Osteocyte (in vitro differentiated cells): ENCODE results near the gene MBP. TPM values are rescaled to one million over a fixed set of nuclear protein-coding genes. Genes with fewer than 3 reads are reported as not detected.

Experiments used
- DNase-seq: peaks from one replicate; pipeline ENCODE4 v3.0.0; 2021; ENCODE audit warnings: mixed read lengths; ENCODE audit not compliant: unreplicated experiment; ENCODE audit errors: extremely low spot score
- H3K27ac Mint-ChIP-seq: one replicate; pipeline ENCODE4 v1.8.0; 2021; ENCODE audit warnings: mild to moderate bottlenecking, mixed read lengths; ENCODE audit not compliant: unreplicated experiment
- H3K27me3 Mint-ChIP-seq: one replicate; pipeline ENCODE4 v1.8.0; 2021; ENCODE audit warnings: mixed read lengths; ENCODE audit not compliant: unreplicated experiment
- H3K36me3 Mint-ChIP-seq: one replicate; pipeline ENCODE4 v1.8.0; 2021; ENCODE audit warnings: mixed read lengths; ENCODE audit not compliant: unreplicated experiment
- H3K4me1 Mint-ChIP-seq: one replicate; pipeline ENCODE4 v1.8.0; 2021; ENCODE audit warnings: mixed read lengths; ENCODE audit not compliant: unreplicated experiment
- H3K4me3 Mint-ChIP-seq: one replicate; pipeline ENCODE4 v1.8.0; 2021; ENCODE audit warnings: mild to moderate bottlenecking, moderate library complexity, mixed read lengths; ENCODE audit not compliant: unreplicated experiment
- H3K9me3 Mint-ChIP-seq: one replicate; pipeline ENCODE4 v1.8.0; 2021; ENCODE audit warnings: mixed read lengths; ENCODE audit not compliant: unreplicated experiment
- CTCF ChIP-seq: fragments of 200-600 bp; sonication (generic); IDR thresholded peaks from 2 replicates; pipeline ENCODE4 v1.5.0; 2021; ENCODE audit warnings: antibody characterized with exemption, mild to moderate bottlenecking, moderate library complexity
- total RNA-seq: library from RNA; stranded (reverse); gene quantifications from 2 replicates; pipeline ENCODE4 v1.2.1, GENCODE V29; 2021

MBP gene
- total RNA-seq, 1 donor from 2014 or later: 18.6 TPM

GRCh38 chr18:77114152-77114414, 18.5 kb downstream of the MBP start:
- no peak for DNase-seq
- no peaks in the 10 kb centered on the region for H3K9me3 Mint-ChIP-seq
- H3K27me3 Mint-ChIP-seq: no peaks in the 10 kb centered on the region
- H3K4me3 Mint-ChIP-seq: no peak overlapping the region
- no peaks in the 10 kb centered on the region for H3K36me3 Mint-ChIP-seq
- peak overlapping the region; percentile 71 for H3K27ac Mint-ChIP-seq
- TF ChIP-seq CTCF: no peak
- peaks cover 39% of the 10 kb centered on the region for H3K4me1 Mint-ChIP-seq

- H3K36me3 Mint-ChIP-seq: no peaks in the 10 kb centered on the region
- no peak for TF ChIP-seq CTCF
- H3K27ac Mint-ChIP-seq: peak overlapping the region; percentile 71
- DNase-seq: peak; percentile 56
- peaks cover 44% of the 10 kb centered on the region for H3K4me1 Mint-ChIP-seq
- no peaks in the 10 kb centered on the region for H3K27me3 Mint-ChIP-seq
- no peak overlapping the region for H3K4me3 Mint-ChIP-seq
- no peaks in the 10 kb centered on the region for H3K9me3 Mint-ChIP-seq
Measured at GRCh38 chr18:77113361-77114151, 19.0 kb downstream of the MBP start.

- peak; percentile 23 for DNase-seq
- Mint-ChIP-seq H3K9me3 (no peaks in the 10 kb centered on the region), H3K36me3 (no peaks in the 10 kb centered on the region), H3K4me1 (peaks cover 52% of the 10 kb centered on the region), H3K27ac (no peak overlapping the region), H3K4me3 (no peak overlapping the region), H3K27me3 (no peaks in the 10 kb centered on the region)
- no peak for TF ChIP-seq CTCF
Measured at GRCh38 chr18:77112747-77113092, 19.9 kb downstream of the MBP start.

GRCh38 chr18:77111951-77112746, 20.4 kb downstream of the MBP start:
- peaks cover 58% of the 10 kb centered on the region for H3K4me1 Mint-ChIP-seq
- no peak overlapping the region for H3K4me3 Mint-ChIP-seq
- H3K9me3 Mint-ChIP-seq: no peaks in the 10 kb centered on the region
- no peaks in the 10 kb centered on the region for H3K27me3 Mint-ChIP-seq
- H3K36me3 Mint-ChIP-seq: no peaks in the 10 kb centered on the region
- no peak for TF ChIP-seq CTCF
- peak; percentile 75 for DNase-seq
- H3K27ac Mint-ChIP-seq: no peak overlapping the region

GRCh38 chr18:77111449-77111848, 21.1 kb downstream of the MBP start:
- H3K27ac Mint-ChIP-seq: no peak overlapping the region
- no peaks in the 10 kb centered on the region for H3K9me3 Mint-ChIP-seq
- peak; percentile 53 for DNase-seq
- peaks cover 61% of the 10 kb centered on the region for H3K4me1 Mint-ChIP-seq
- H3K27me3 Mint-ChIP-seq: no peaks in the 10 kb centered on the region
- no peaks in the 10 kb centered on the region for H3K36me3 Mint-ChIP-seq
- H3K4me3 Mint-ChIP-seq: no peak overlapping the region
- no peak for TF ChIP-seq CTCF
